ENCODE measurements around the gene AUTS2. TPM values are rescaled to one million over a fixed set of nuclear protein-coding genes. Genes with fewer than 3 reads are reported as not detected.
"Not testable (repeated sequence)": the region's sequence is repeated elsewhere in the genome, so short reads cannot be mapped to it uniquely, and the experiment has no call there.

AUTS2 gene
- total RNA-seq, 1 donor from 2014 or later, result 95.3 TPM

GRCh38 chr7:70636169-70636568, 1037.9 kb downstream of the AUTS2 start:
- DNase-seq, result no peak

- DNase-seq, result no peak
These were observed 1039.5 kb downstream of the AUTS2 start for GRCh38 chr7:70637726-70638125.

GRCh38 chr7:70638158-70639107, 1040.2 kb downstream of the AUTS2 start:
- no peak for DNase-seq

- DNase-seq, result no peak
These were observed 1042.1 kb downstream of the AUTS2 start for GRCh38 chr7:70640266-70640833.

GRCh38 chr7:70641882-70642281, 1043.6 kb downstream of the AUTS2 start:
- DNase-seq, result no peak

- DNase-seq, result no peak
These were observed 1047.0 kb downstream of the AUTS2 start for GRCh38 chr7:70645279-70645678.

GRCh38 chr7:70645876-70646351, 1047.6 kb downstream of the AUTS2 start:
- DNase-seq, result no peak

- DNase-seq, result no peak
These were observed 1048.4 kb downstream of the AUTS2 start for GRCh38 chr7:70646536-70647248.

GRCh38 chr7:70647801-70648498, 1049.7 kb downstream of the AUTS2 start:
- DNase-seq, result no peak

GRCh38 chr7:70648499-70648861, 1050.2 kb downstream of the AUTS2 start:
- not testable (repeated sequence) for DNase-seq

- DNase-seq, result no peak
These were observed 1051.0 kb downstream of the AUTS2 start for GRCh38 chr7:70649323-70649722.

- DNase-seq, result no peak
These were observed 1055.9 kb downstream of the AUTS2 start for GRCh38 chr7:70654146-70654545.

- no peak for DNase-seq
These were observed 1056.7 kb downstream of the AUTS2 start for GRCh38 chr7:70654979-70655378.

GRCh38 chr7:70655694-70656093, 1057.4 kb downstream of the AUTS2 start:
- no peak for DNase-seq

GRCh38 chr7:70657571-70657970, 1059.3 kb downstream of the AUTS2 start:
- no peak for DNase-seq

- no peak for DNase-seq
These were observed 1059.8 kb downstream of the AUTS2 start for GRCh38 chr7:70657989-70658632.

- DNase-seq, result no peak
These were observed 1061.0 kb downstream of the AUTS2 start for GRCh38 chr7:70659263-70659662.

- no peak for DNase-seq
These were observed 1062.0 kb downstream of the AUTS2 start for GRCh38 chr7:70660154-70660818.

GRCh38 chr7:70660819-70661191, 1062.5 kb downstream of the AUTS2 start:
- DNase-seq, result no peak

GRCh38 chr7:70663680-70664079, 1065.4 kb downstream of the AUTS2 start:
- no peak for DNase-seq

- no peak for DNase-seq
These were observed 1067.7 kb downstream of the AUTS2 start for GRCh38 chr7:70665997-70666396.

Data from occipital lobe (tissue), 2 donors.